DOHH2 (cell line): ENCODE results near the gene VILL.

Experiments used
- CTCF ChIP-seq: fragments of 200-600 bp; sonication (generic); IDR thresholded peaks from one replicate; pipeline ENCODE4 v1.5.1; 2014; ENCODE audit warnings: antibody characterized with exemption, mild to moderate bottlenecking, low read depth, low read length; ENCODE audit not compliant: poor library complexity, severe bottlenecking
- EZH2phosphoT487 ChIP-seq: fragments of 200-600 bp; sonication (generic); IDR thresholded peaks from 2 replicates; pipeline ENCODE4 v1.6.1; 2017; ENCODE audit warnings: borderline replicate concordance, mild to moderate bottlenecking, antibody characterized with exemption, low read length, moderate library complexity, mixed read lengths

GRCh38 chr3:37985637-37986320 is 4.8 kb upstream of the VILL start:
- TF ChIP-seq CTCF (no peak), EZH2phosphoT487 (no peak)
